KMS-11 (cell line): ENCODE results near the gene EXOSC3.
"Not testable (repeated sequence)": the region's sequence is repeated elsewhere in the genome, so short reads cannot be mapped to it uniquely, and the experiment has no call there.

Experiments used
- H2AFZ ChIP-seq: fragments of 200-600 bp; sonication (generic); 2 replicates; pipeline ENCODE4 v1.6.1; 2016; ENCODE audit warnings: antibody characterized with exemption, mixed run types, low read depth
- H3K27ac ChIP-seq: fragments of 200-600 bp; sonication (generic); 2 replicates; pipeline ENCODE4 v1.6.1; 2016; ENCODE audit warnings: mild to moderate bottlenecking, mixed run types
- H3K27me3 ChIP-seq: fragments of 200-600 bp; sonication (generic); 2 replicates; pipeline ENCODE4 v1.6.1; 2017; ENCODE audit warnings: mild to moderate bottlenecking, low read depth, mixed run types, moderate library complexity; ENCODE audit not compliant: insufficient read depth
- H3K36me3 ChIP-seq: fragments of 200-600 bp; sonication (generic); 2 replicates; pipeline ENCODE4 v1.6.1; 2017; ENCODE audit warnings: mild to moderate bottlenecking, mixed run types; ENCODE audit not compliant: insufficient read depth
- H3K4me1 ChIP-seq: fragments of 200-600 bp; sonication (generic); 2 replicates; pipeline ENCODE4 v1.6.1; 2016; ENCODE audit warnings: mild to moderate bottlenecking, low read depth, mixed run types; ENCODE audit not compliant: poor library complexity, severe bottlenecking
- H3K4me2 ChIP-seq: fragments of 200-600 bp; sonication (generic); 2 replicates; pipeline ENCODE4 v1.7.0; 2016; ENCODE audit warnings: mild to moderate bottlenecking, mixed run types
- H3K4me3 ChIP-seq: fragments of 200-600 bp; sonication (generic); IDR thresholded peaks from 2 replicates; pipeline ENCODE4 v1.6.1; 2017; ENCODE audit warnings: low read depth, low read length, mixed read lengths; ENCODE audit not compliant: insufficient read depth
- H3K79me2 ChIP-seq: fragments of 200-600 bp; sonication (generic); 2 replicates; pipeline ENCODE4 v1.6.1; 2016; ENCODE audit warnings: low read depth, mixed run types; ENCODE audit not compliant: insufficient read depth
- H3K9ac ChIP-seq: fragments of 200-600 bp; sonication (generic); 2 replicates; pipeline ENCODE4 v1.6.1; 2016; ENCODE audit warnings: mild to moderate bottlenecking, mixed run types
- H4K20me1 ChIP-seq: fragments of 200-600 bp; sonication (generic); 2 replicates; pipeline ENCODE4 v1.6.1; 2016; ENCODE audit warnings: mild to moderate bottlenecking, mixed run types; ENCODE audit not compliant: insufficient read depth
- CTCF ChIP-seq: fragments of 200-600 bp; sonication (generic); conservative IDR thresholded peaks from 2 replicates; pipeline ENCODE4 v1.6.1; 2017; ENCODE audit warnings: low read depth, mild to moderate bottlenecking, antibody characterized with exemption, low read length, moderate library complexity, mixed read lengths

EXOSC3 gene

GRCh38 chr9:37818849-37819248 is 34.0 kb upstream of the EXOSC3 start:
- no peak for TF ChIP-seq CTCF

DNA sequence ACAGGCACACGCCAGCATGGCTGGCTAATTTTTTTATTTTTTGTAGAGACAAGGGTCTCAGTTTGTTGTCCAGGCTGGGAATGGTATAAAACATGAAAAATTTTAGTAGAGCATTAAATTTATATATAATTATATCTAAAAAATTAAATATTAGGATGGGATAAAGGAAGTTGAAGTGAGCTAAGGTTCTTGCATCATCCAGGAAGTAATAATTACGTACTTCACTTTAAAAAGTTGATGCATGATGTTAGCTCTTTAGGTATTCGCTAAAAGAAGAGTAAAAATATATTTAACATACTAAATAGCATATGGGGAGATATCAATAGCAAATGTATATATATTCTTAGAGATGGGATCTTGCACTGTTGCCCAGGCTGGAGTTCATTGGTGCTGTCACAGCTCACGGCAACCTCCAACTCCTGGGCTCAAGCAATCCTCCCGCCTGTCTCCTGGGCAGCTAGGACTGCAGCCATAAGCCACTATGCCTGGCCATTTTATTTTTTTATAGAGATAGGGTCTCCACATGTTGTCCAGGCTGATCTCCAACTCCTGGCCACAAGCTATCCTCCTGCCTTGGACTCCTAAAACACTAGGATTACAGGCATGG is 28.0 kb upstream of the EXOSC3 start:
- Histone ChIP-seq H3K4me3 (no peak overlapping the region), H3K4me1 (peaks cover 10% of the 10 kb centered on the region), H3K27ac (no peak overlapping the region), H4K20me1 (no peaks in the 10 kb centered on the region), H3K27me3 (no peaks in the 10 kb centered on the region), H3K36me3 (no peaks in the 10 kb centered on the region), H3K4me2 (no peak overlapping the region), H2AFZ (no peak overlapping the region), H3K9ac (no peak overlapping the region), H3K79me2 (peaks cover 18% of the 10 kb centered on the region; the same call in 1 of the 2 replicates)
- no peak for TF ChIP-seq CTCF

More at GRCh38 chr9:37818849-37819248, 34.0 kb upstream of the EXOSC3 start:
- Histone ChIP-seq H3K4me2 (peak overlapping the region; percentile 91; the same call in 1 of the 2 replicates), H3K27ac (peak overlapping the region; percentile 44; the same call in 1 of the 2 replicates), H3K79me2 (peaks cover 19% of the 10 kb centered on the region; the same call in 1 of the 2 replicates), H3K4me3 (no peak overlapping the region), H3K9ac (no peak overlapping the region), H4K20me1 (no peaks in the 10 kb centered on the region), H3K36me3 (no peaks in the 10 kb centered on the region; the same call in 1 of the 2 replicates), H3K27me3 (no peaks in the 10 kb centered on the region), H3K4me1 (peaks cover 43% of the 10 kb centered on the region), H2AFZ (no peak overlapping the region)

DNA sequence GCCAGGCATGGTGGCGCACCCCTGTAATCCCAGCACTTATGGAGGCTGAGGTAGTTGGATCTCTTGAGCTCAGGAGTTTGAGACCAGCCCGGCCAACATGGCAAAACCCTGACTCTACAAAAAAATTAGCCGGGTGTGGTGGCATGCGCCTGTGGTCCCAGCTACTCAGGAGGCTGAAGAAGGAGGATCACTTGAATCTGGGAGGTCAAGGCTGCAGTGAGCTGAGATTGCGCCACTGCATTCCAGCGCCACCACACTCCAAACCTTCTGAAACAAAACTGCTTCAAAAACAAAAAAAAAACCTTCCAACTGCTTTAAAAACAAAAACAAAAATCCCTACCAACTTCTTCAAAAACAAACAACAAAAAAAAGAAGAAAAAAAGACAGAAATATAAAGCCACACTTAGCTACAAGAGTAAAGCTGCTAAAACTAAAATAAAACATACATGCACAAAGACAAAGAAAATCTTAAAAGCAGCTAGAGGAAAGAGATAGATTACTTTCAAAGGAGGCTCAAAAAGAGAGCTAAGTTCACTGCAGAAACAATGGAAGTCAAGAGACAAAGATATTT is 27.1 kb upstream of the EXOSC3 start:
- TF ChIP-seq CTCF = no peak
- no peak overlapping the region for H3K27ac ChIP-seq
- H3K79me2 ChIP-seq = peaks cover 13% of the 10 kb centered on the region; the same call in 1 of the 2 replicates
- no peak overlapping the region for H3K4me2 ChIP-seq
- no peaks in the 10 kb centered on the region for H4K20me1 ChIP-seq
- no peaks in the 10 kb centered on the region for H3K36me3 ChIP-seq
- peaks cover 9% of the 10 kb centered on the region for H3K4me1 ChIP-seq
- H3K9ac ChIP-seq = no peak overlapping the region
- H3K27me3 ChIP-seq = no peaks in the 10 kb centered on the region
- H2AFZ ChIP-seq = no peak overlapping the region
- no peak overlapping the region for H3K4me3 ChIP-seq

- not testable (repeated sequence) for H4K20me1 ChIP-seq, H3K27ac ChIP-seq, H3K4me3 ChIP-seq, H3K4me2 ChIP-seq, H3K4me1 ChIP-seq, H3K27me3 ChIP-seq, H2AFZ ChIP-seq, H3K36me3 ChIP-seq, H3K9ac ChIP-seq
- peaks cover 17% of the 10 kb centered on the region; the same call in 1 of the 2 replicates for H3K79me2 ChIP-seq
Observed at GRCh38 chr9:37809676-37810075, 24.8 kb upstream of the EXOSC3 start.

GRCh38 chr9:37806271-37806670 is 21.4 kb upstream of the EXOSC3 start:
- TF ChIP-seq CTCF = no peak
- Histone ChIP-seq H3K4me1 (peaks cover 26% of the 10 kb centered on the region), H3K27ac (no peak overlapping the region), H4K20me1 (no peaks in the 10 kb centered on the region; the same call in 1 of the 2 replicates), H3K4me3 (no peak overlapping the region), H3K36me3 (no peaks in the 10 kb centered on the region; the same call in 1 of the 2 replicates), H3K4me2 (no peak overlapping the region), H3K79me2 (peaks cover 46% of the 10 kb centered on the region), H3K9ac (no peak overlapping the region), H2AFZ (no peak overlapping the region), H3K27me3 (no peaks in the 10 kb centered on the region)
